ENCODE measurements around the gene NRG3.

NRG3 gene

GRCh38 chr10:82850191-82850590 is 975.2 kb downstream of the NRG3 start:
- no peaks in the 10 kb centered on the region for H3K27me3 ChIP-seq (ENCODE audit: control insufficient read depth, insufficient read depth, low read length)
- H3K36me3 ChIP-seq (ENCODE audit: control insufficient read depth, insufficient read depth, low read length): no peaks in the 10 kb centered on the region
- H3K9ac ChIP-seq (ENCODE audit: low read length): no peak overlapping the region
- no peaks in the 10 kb centered on the region for H3K9me3 ChIP-seq (ENCODE audit: control insufficient read depth, low read length)
- H3K4me1 ChIP-seq (ENCODE audit: control insufficient read depth, insufficient read depth, low read length): no peaks in the 10 kb centered on the region
- H3K4me3 ChIP-seq (ENCODE audit: low read length): no peak overlapping the region

- Histone ChIP-seq H3K4me1 (ENCODE audit: control insufficient read depth, insufficient read depth, low read length) (no peaks in the 10 kb centered on the region), H3K36me3 (ENCODE audit: control insufficient read depth, insufficient read depth, low read length) (no peaks in the 10 kb centered on the region), H3K4me3 (ENCODE audit: low read length) (no peak overlapping the region), H3K27me3 (ENCODE audit: control insufficient read depth, insufficient read depth, low read length) (no peaks in the 10 kb centered on the region), H3K9ac (ENCODE audit: low read length) (no peak overlapping the region), H3K9me3 (ENCODE audit: control insufficient read depth, low read length) (no peaks in the 10 kb centered on the region)
These were observed 982.1 kb downstream of the NRG3 start for GRCh38 chr10:82856957-82857613.

- no peaks in the 10 kb centered on the region for H3K9me3 ChIP-seq (ENCODE audit: control insufficient read depth, low read length)
- no peak overlapping the region for H3K4me3 ChIP-seq (ENCODE audit: low read length)
- no peaks in the 10 kb centered on the region for H3K4me1 ChIP-seq (ENCODE audit: control insufficient read depth, insufficient read depth, low read length)
- no peak overlapping the region for H3K9ac ChIP-seq (ENCODE audit: low read length)
- H3K36me3 ChIP-seq (ENCODE audit: control insufficient read depth, insufficient read depth, low read length): no peaks in the 10 kb centered on the region
- no peaks in the 10 kb centered on the region for H3K27me3 ChIP-seq (ENCODE audit: control insufficient read depth, insufficient read depth, low read length)
These were observed 986.9 kb downstream of the NRG3 start for GRCh38 chr10:82861889-82862288.

- Histone ChIP-seq H3K27me3 (ENCODE audit: control insufficient read depth, insufficient read depth, low read length) (no peaks in the 10 kb centered on the region), H3K4me3 (ENCODE audit: low read length) (no peak overlapping the region), H3K36me3 (ENCODE audit: control insufficient read depth, insufficient read depth, low read length) (no peaks in the 10 kb centered on the region), H3K9ac (ENCODE audit: low read length) (no peak overlapping the region), H3K4me1 (ENCODE audit: control insufficient read depth, insufficient read depth, low read length) (no peaks in the 10 kb centered on the region), H3K9me3 (ENCODE audit: control insufficient read depth, low read length) (no peaks in the 10 kb centered on the region)
These were observed 990.4 kb downstream of the NRG3 start for GRCh38 chr10:82865366-82865765.

GRCh38 chr10:82866424-82867020 is 991.5 kb downstream of the NRG3 start:
- H3K27me3 ChIP-seq (ENCODE audit: control insufficient read depth, insufficient read depth, low read length): no peaks in the 10 kb centered on the region
- H3K4me3 ChIP-seq (ENCODE audit: low read length): no peak overlapping the region
- no peak overlapping the region for H3K9ac ChIP-seq (ENCODE audit: low read length)
- no peaks in the 10 kb centered on the region for H3K36me3 ChIP-seq (ENCODE audit: control insufficient read depth, insufficient read depth, low read length)
- H3K9me3 ChIP-seq (ENCODE audit: control insufficient read depth, low read length): no peaks in the 10 kb centered on the region
- no peaks in the 10 kb centered on the region for H3K4me1 ChIP-seq (ENCODE audit: control insufficient read depth, insufficient read depth, low read length)

GRCh38 chr10:82867056-82867455 is 992.1 kb downstream of the NRG3 start:
- Histone ChIP-seq H3K9ac (ENCODE audit: low read length) (no peak overlapping the region), H3K9me3 (ENCODE audit: control insufficient read depth, low read length) (no peaks in the 10 kb centered on the region), H3K27me3 (ENCODE audit: control insufficient read depth, insufficient read depth, low read length) (no peaks in the 10 kb centered on the region), H3K4me3 (ENCODE audit: low read length) (no peak overlapping the region), H3K4me1 (ENCODE audit: control insufficient read depth, insufficient read depth, low read length) (no peaks in the 10 kb centered on the region), H3K36me3 (ENCODE audit: control insufficient read depth, insufficient read depth, low read length) (no peaks in the 10 kb centered on the region)

- H3K36me3 ChIP-seq (ENCODE audit: control insufficient read depth, insufficient read depth, low read length): no peaks in the 10 kb centered on the region
- no peaks in the 10 kb centered on the region for H3K27me3 ChIP-seq (ENCODE audit: control insufficient read depth, insufficient read depth, low read length)
- no peaks in the 10 kb centered on the region for H3K9me3 ChIP-seq (ENCODE audit: control insufficient read depth, low read length)
- H3K4me1 ChIP-seq (ENCODE audit: control insufficient read depth, insufficient read depth, low read length): no peaks in the 10 kb centered on the region
- no peak overlapping the region for H3K9ac ChIP-seq (ENCODE audit: low read length)
- no peak overlapping the region for H3K4me3 ChIP-seq (ENCODE audit: low read length)
These were observed 999.7 kb downstream of the NRG3 start for GRCh38 chr10:82874671-82875070.

- no peak overlapping the region for H3K4me3 ChIP-seq (ENCODE audit: low read length)
- H3K9me3 ChIP-seq (ENCODE audit: control insufficient read depth, low read length): no peaks in the 10 kb centered on the region
- H3K4me1 ChIP-seq (ENCODE audit: control insufficient read depth, insufficient read depth, low read length): peaks cover 4% of the 10 kb centered on the region
- H3K36me3 ChIP-seq (ENCODE audit: control insufficient read depth, insufficient read depth, low read length): no peaks in the 10 kb centered on the region
- no peaks in the 10 kb centered on the region for H3K27me3 ChIP-seq (ENCODE audit: control insufficient read depth, insufficient read depth, low read length)
- no peak overlapping the region for H3K9ac ChIP-seq (ENCODE audit: low read length)
These were observed 1005.8 kb downstream of the NRG3 start for GRCh38 chr10:82880776-82881290.

GRCh38 chr10:82882722-82883121 is 1007.7 kb downstream of the NRG3 start:
- Histone ChIP-seq H3K27me3 (ENCODE audit: control insufficient read depth, insufficient read depth, low read length) (no peaks in the 10 kb centered on the region), H3K36me3 (ENCODE audit: control insufficient read depth, insufficient read depth, low read length) (no peaks in the 10 kb centered on the region), H3K4me1 (ENCODE audit: control insufficient read depth, insufficient read depth, low read length) (peaks cover 11% of the 10 kb centered on the region), H3K4me3 (ENCODE audit: low read length) (no peak overlapping the region), H3K9me3 (ENCODE audit: control insufficient read depth, low read length) (no peaks in the 10 kb centered on the region), H3K9ac (ENCODE audit: low read length) (no peak overlapping the region)

- Histone ChIP-seq H3K27me3 (ENCODE audit: control insufficient read depth, insufficient read depth, low read length) (no peaks in the 10 kb centered on the region), H3K9me3 (ENCODE audit: control insufficient read depth, low read length) (no peaks in the 10 kb centered on the region), H3K4me1 (ENCODE audit: control insufficient read depth, insufficient read depth, low read length) (peaks cover 12% of the 10 kb centered on the region), H3K36me3 (ENCODE audit: control insufficient read depth, insufficient read depth, low read length) (no peaks in the 10 kb centered on the region), H3K4me3 (ENCODE audit: low read length) (no peak overlapping the region), H3K9ac (ENCODE audit: low read length) (no peak overlapping the region)
These were observed 1008.6 kb downstream of the NRG3 start for GRCh38 chr10:82883603-82884002.

GRCh38 chr10:82887488-82887887 is 1012.5 kb downstream of the NRG3 start:
- no peak overlapping the region for H3K9ac ChIP-seq (ENCODE audit: low read length)
- no peak overlapping the region for H3K4me3 ChIP-seq (ENCODE audit: low read length)
- peaks cover 12% of the 10 kb centered on the region for H3K4me1 ChIP-seq (ENCODE audit: control insufficient read depth, insufficient read depth, low read length)
- no peaks in the 10 kb centered on the region for H3K27me3 ChIP-seq (ENCODE audit: control insufficient read depth, insufficient read depth, low read length)
- no peaks in the 10 kb centered on the region for H3K9me3 ChIP-seq (ENCODE audit: control insufficient read depth, low read length)
- no peaks in the 10 kb centered on the region for H3K36me3 ChIP-seq (ENCODE audit: control insufficient read depth, insufficient read depth, low read length)

GRCh38 chr10:82888809-82889455 is 1013.9 kb downstream of the NRG3 start:
- Histone ChIP-seq H3K27me3 (ENCODE audit: control insufficient read depth, insufficient read depth, low read length) (no peaks in the 10 kb centered on the region), H3K9ac (ENCODE audit: low read length) (no peak overlapping the region), H3K4me3 (ENCODE audit: low read length) (no peak overlapping the region), H3K36me3 (ENCODE audit: control insufficient read depth, insufficient read depth, low read length) (no peaks in the 10 kb centered on the region), H3K4me1 (ENCODE audit: control insufficient read depth, insufficient read depth, low read length) (peaks cover 8% of the 10 kb centered on the region), H3K9me3 (ENCODE audit: control insufficient read depth, low read length) (no peaks in the 10 kb centered on the region)
